AG09309 (cell line): ENCODE measurements around the gene RFK.

ENCODE experiments used
- DNase-seq: peaks from one replicate; pipeline ENCODE4 v3.0.0-alpha.2; 2010; ENCODE audit warnings: low read depth
- H3K4me3 ChIP-seq: 2 replicates; pipeline ENCODE4 v1.5.1; 2011; ENCODE audit warnings: mild to moderate bottlenecking, low read depth, low read length, moderate library complexity; ENCODE audit not compliant: control insufficient read depth
- TF ChIP-seq, protein P1 (sequence below): IDR thresholded peaks from 2 replicates; pipeline ENCODE4 v1.5.1; 2011; ENCODE audit warnings: mild to moderate bottlenecking, low read depth, low read length, inconsistent platforms; ENCODE audit not compliant: insufficient read depth, control insufficient read depth; ENCODE audit errors: missing control alignments

The RFK gene

GRCh38 chr9:76352026-76352620 is 42.1 kb downstream of the RFK start:
- no peak overlapping the region for H3K4me3 ChIP-seq
- TF ChIP-seq, protein P1, sequence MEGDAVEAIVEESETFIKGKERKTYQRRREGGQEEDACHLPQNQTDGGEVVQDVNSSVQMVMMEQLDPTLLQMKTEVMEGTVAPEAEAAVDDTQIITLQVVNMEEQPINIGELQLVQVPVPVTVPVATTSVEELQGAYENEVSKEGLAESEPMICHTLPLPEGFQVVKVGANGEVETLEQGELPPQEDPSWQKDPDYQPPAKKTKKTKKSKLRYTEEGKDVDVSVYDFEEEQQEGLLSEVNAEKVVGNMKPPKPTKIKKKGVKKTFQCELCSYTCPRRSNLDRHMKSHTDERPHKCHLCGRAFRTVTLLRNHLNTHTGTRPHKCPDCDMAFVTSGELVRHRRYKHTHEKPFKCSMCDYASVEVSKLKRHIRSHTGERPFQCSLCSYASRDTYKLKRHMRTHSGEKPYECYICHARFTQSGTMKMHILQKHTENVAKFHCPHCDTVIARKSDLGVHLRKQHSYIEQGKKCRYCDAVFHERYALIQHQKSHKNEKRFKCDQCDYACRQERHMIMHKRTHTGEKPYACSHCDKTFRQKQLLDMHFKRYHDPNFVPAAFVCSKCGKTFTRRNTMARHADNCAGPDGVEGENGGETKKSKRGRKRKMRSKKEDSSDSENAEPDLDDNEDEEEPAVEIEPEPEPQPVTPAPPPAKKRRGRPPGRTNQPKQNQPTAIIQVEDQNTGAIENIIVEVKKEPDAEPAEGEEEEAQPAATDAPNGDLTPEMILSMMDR = no peak
- no peak for DNase-seq

GRCh38 chr9:76351006-76351405 is 43.2 kb downstream of the RFK start:
- TF ChIP-seq, protein P1 = no peak
- no peak for DNase-seq
- H3K4me3 ChIP-seq = no peak overlapping the region

DNA sequence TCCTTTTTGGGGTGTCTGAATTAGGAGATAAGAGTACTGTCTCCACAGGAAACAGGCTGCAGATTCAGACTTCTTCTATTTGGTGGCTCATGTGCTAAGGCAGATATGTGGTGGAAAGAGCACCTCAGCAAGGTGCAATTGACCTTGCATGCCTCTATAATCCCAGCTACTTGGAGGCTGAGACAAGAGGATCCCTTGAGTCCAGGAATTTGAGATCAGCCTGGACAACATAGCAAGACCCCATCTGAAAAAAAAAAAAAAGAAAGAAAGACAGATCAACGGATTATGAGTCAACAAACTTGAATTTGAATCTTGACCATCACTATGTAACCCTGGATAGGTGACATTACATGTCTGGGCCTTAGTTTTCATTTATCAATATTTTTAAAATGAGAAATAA is 44.4 kb downstream of the RFK start:
- DNase-seq = no peak
- no peak overlapping the region for H3K4me3 ChIP-seq
- TF ChIP-seq, protein P1 = no peak

GRCh38 chr9:76342858-76343257 is 51.4 kb downstream of the RFK start:
- DNase-seq = no peak
- TF ChIP-seq, protein P1 = no peak
- no peak overlapping the region for H3K4me3 ChIP-seq

GRCh38 chr9:76342201-76342600 is 52.0 kb downstream of the RFK start:
- H3K4me3 ChIP-seq = no peak overlapping the region
- TF ChIP-seq, protein P1 = no peak
- DNase-seq = no peak

- H3K4me3 ChIP-seq = no peak overlapping the region
- no peak for DNase-seq
- TF ChIP-seq, protein P1 = no peak
Observed at GRCh38 chr9:76341616-76342015, 52.6 kb downstream of the RFK start.

DNA sequence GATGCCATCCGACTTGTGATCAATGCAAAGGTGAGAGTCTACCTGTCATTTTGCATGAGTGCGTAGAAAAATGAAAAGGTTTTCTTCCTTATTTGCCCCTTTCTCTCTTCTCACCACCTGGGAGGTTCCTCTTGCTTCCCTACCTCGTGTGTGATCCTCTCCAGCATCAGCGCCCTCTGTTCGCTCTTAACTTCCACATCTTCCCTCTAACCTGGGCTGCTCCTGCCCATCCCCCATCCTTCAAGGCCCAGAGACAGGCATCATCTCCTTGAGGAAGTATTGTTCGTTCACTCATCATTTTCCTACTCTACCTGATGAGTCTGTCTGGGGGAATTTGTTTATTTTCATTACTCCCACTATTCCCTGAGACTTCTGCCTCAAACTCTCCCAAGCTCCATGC is 55.8 kb downstream of the RFK start:
- H3K4me3 ChIP-seq = no peak overlapping the region
- TF ChIP-seq, protein P1 = no peak
- no peak for DNase-seq
